Raji (cell line): ENCODE data around the gene TMEM248.

Experiments used
- POLR2A ChIP-seq: IDR thresholded peaks from 2 replicates; pipeline ENCODE4 v1.6.1; 2011; ENCODE audit warnings: low read depth, low read length, control low read depth; ENCODE audit not compliant: insufficient read depth

Gene TMEM248

GRCh38 chr7:66905689-66906088, 15.3 kb upstream of the TMEM248 start:
- TF ChIP-seq POLR2A, result no peak

GRCh38 chr7:66907731-66908130, 13.3 kb upstream of the TMEM248 start:
- TF ChIP-seq POLR2A, result no peak

DNA sequence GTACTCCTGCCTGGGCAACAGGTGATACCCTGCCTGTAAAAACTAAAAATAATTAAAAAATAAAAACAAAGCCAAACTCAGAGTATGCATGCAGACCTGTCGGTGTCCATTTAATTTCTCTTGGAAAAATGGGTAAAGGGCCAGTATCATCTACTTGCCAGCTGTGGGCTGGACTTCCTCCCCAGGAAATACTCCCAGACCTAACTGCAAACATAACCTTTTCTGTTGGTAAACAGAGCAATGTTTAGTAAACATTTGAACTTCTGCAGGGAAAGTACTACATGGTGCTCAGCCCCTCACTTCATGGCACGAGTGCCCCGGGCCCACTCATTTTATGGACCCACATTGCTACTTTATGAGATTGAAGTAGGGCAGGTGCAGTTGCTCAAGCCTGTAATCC, 10.2 kb upstream of the TMEM248 start:
- TF ChIP-seq POLR2A, result no peak

- TF ChIP-seq POLR2A, result no peak
Observed at GRCh38 chr7:66912195-66912594, 8.8 kb upstream of the TMEM248 start.

DNA sequence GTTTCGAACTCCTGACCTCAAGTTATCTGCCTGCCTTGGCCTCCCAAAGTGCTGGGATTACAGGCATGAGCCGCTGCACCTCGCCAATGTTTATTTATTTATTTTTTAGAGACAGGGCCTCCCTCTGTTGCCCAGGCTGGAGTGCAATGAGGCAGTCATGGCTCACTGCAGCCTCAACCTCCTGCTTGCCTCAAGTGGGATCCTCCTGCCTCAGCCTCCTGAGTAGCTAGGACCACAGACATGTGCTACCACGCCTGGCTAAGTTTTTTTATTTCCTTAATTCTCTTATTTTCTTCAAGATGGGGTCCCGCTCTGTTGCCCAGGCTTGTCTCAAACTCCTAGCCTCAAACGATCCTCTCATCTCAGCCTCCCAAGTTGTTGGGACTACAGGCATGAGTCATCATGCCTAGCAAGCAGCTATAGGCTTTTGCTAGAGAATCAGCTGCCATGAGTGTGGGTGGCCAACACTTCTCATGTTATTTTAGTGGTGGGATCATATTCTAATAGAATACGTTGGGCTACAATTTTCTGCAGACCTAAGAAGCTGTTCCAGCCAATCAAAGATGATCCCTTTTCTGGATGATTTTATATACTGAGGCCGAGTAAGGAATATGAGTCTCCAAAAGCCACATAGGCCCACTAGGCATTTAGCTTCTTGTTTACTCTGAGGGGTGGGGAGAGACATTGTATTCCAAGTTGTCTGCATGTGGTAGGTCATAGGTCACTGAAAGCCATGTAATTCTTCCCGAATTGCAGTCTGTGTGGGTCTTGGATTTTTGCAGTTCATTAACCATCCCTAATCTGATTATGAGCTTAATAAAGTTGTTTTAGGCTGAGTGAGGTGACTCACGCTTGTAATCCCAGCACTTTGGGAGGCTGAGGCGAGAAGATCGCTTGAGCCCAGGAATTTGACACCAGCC, 7.6 kb upstream of the TMEM248 start:
- TF ChIP-seq POLR2A, result no peak

- TF ChIP-seq POLR2A, result no peak
Observed at GRCh38 chr7:66919304-66919703, 1.7 kb upstream of the TMEM248 start.

GRCh38 chr7:66919704-66920103, 1.3 kb upstream of the TMEM248 start:
- TF ChIP-seq POLR2A, result no peak

DNA sequence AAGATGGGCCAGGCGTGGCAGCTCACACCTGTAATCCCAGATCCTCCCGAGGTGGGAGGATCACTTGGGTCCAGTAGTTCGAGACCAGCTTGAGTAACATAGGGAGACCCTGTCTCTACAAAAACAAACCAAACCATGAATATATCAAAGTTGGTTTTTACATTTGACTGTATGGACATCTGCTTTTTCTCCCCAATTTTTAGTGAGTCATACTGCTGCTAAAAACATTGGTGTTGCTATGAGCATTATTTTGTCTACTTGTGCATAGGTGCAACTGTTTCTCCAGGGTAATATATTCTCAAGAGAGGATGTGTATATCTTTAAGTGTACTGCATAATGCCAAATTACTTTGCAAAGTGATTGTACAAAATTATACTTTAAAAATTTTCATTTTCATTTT, 769 bp upstream of the TMEM248 start:
- TF ChIP-seq POLR2A, result no peak

DNA sequence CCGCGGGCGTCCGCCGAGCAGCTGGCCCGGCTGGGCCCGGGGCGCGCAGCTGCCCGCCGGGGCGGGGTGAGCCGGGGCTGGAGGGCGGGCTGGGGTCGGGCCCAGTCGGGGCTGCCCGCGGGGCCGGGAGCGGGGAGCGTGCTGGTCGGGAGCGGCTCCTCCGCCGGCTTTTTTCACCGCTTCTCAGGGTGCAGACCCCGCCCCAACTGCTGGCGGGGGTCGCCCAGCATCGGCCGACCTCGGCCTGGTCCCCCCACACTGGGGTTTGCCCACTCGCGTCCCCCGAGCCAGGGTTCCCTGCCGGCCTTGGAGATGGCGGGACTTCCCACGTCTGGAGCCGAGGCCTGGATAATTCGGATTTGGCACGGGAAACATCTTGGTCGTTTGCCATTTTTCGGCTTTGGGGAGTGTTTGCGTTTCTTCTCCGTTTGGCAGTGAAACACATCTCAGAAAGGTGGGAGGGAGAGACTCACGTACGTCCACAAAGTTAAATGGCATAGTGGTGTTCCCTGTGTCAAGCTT, 432 bp downstream of the TMEM248 start:
- TF ChIP-seq POLR2A, result no peak

DNA sequence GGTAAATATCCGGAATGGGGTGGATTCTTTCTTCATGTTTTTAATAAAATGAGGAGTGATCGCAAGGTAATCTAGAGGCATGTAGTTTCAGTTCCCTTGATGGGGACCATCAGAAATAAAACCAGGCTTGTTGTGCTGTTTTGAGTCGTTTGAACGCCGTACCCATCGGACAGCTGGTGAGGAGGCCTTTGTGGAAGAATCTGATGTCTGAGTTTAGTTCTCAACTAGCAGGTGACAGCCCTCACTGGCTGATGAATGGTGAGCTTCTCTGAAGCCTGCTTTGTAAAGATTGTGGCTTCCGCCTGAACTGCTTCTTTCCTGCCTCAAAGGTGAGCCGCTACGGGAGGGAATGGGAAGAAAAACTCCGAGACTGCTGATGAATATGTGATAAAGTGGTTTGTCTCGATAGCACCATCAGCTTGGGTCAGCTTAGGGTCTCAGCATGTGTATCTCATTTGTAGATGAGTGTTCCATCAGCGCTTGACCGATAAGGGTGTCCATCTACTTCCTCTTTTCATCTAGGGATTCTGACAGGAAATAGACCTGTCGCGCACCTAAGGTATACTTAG, 977 bp downstream of the TMEM248 start:
- no peak for TF ChIP-seq POLR2A

DNA sequence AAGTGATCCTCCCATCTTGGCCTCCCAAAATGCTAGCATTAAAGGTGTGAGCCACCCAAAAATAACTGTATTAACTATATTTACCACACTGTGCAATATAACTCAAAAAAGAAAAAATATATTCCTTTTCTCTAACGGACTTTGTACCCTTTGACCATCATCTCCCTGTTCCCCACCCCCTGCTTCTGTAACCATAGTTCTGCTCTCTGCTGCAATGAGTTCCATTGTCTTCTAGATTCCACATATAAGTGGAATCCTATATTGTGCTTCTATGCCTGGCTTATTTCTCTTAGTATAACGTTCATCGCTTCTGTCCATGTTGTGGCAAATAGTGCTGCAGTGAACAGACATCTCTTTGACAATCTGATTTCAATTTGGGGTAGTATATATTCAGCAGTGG, 4.2 kb downstream of the TMEM248 start:
- no peak for TF ChIP-seq POLR2A

- TF ChIP-seq POLR2A, result no peak
Observed at GRCh38 chr7:66927348-66927948, 6.4 kb downstream of the TMEM248 start.

DNA sequence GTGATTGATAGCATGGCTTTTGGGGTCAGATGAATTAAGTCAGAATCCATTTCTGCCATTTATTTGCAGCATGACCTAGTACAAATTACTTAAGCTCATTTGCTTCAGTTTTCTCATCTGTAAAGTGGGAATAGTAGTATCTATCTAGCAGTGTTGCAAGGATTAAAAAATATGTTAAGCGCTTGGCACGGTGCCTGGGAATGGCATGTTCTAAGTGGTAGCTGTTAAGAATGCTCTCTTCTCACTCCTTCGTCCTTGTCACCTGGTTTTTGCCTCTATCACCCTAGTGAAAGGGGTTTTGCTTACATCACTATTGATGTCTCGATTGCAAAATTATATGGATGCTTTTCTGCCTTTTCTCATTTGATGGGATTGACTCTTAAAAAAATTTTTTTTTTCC, 7.4 kb downstream of the TMEM248 start:
- no peak for TF ChIP-seq POLR2A

DNA sequence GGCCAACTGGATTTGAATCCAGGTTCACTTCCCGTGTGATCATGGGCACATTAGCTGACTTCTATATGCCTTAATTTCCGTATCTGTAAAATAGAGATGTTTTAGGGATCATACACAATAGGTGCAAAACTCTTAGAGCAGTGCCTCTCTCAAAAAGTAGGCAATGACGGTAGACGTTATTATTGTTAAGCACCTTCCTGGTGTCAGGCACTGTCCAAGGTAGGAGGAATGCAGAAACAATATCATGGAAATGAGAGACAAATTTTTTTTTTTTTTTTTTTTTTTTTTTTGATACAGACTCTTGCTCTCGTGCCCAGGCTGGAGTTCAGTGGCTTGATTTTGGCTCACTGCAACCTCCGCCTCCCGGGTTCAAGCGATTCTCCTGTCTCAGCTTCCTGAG, 8.1 kb downstream of the TMEM248 start:
- no peak for TF ChIP-seq POLR2A

DNA sequence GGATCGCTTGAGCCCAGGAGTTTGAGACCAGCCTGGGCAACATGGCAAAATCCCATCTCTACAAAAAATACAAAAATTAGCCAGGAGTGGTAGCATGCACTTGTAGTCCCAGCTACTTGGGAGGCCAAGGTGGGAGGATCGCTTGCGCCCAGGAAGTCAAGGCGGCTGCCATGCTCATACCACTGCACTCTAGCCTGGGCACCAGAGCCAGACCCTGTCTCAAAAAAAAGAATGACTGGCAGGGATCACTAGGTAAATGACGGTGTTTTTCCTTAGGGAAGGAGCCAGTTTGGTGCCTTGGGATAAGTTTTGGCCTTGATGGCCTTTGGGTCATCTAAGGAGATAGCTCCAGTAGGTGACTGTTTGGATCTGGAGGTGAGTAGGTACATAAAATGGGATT, 8.9 kb downstream of the TMEM248 start:
- no peak for TF ChIP-seq POLR2A

DNA sequence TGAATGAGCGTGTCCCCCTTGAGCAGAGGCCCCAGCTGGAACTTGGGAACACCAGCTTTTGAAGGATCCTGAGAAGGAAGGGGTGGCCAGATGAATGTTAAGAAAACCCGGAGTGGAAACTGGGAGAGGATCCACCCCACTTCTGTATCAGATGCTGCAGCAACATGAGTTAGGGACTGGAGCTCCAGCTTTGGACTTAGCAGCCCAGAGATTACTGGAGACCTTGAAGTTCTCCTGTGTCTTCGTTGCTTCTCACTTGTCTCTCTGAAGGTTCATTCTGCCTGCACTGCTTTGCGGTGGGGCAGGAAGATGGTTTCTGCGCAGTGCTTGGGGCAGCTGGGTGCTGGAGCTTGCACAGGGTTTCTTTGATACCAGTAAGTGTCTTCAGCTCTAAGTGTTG, 9.3 kb downstream of the TMEM248 start:
- TF ChIP-seq POLR2A, result no peak
